GM12801 (cell line): ENCODE results near the gene DEDD.

Experiments used
- TF ChIP-seq, protein P1 (sequence below): IDR thresholded peaks from one replicate; pipeline ENCODE4 v1.5.1; 2011; ENCODE audit warnings: control low read depth; ENCODE audit not compliant: insufficient read length; ENCODE audit errors: extremely low read depth

Gene DEDD

DNA sequence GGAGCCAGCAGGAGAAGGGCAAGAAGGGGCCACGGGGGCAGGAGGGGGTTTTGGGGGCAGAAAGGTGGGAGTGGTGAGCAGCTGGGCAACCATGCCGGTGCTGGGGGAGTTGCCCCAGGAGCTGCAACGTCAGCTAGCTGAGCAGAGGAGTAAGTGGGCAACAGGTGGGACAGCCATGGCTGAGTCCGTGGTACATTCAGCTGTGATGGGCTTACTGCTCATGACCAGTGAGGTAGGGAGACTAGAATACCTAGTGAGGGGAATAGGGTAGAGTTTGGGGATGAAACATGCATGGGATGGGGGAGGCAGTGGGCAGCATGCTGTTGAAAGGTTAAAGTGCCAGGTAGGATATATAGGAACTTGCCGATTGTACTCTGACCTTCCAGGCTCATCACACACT, 29.2 kb upstream of the DEDD start:
- TF ChIP-seq, protein P1, sequence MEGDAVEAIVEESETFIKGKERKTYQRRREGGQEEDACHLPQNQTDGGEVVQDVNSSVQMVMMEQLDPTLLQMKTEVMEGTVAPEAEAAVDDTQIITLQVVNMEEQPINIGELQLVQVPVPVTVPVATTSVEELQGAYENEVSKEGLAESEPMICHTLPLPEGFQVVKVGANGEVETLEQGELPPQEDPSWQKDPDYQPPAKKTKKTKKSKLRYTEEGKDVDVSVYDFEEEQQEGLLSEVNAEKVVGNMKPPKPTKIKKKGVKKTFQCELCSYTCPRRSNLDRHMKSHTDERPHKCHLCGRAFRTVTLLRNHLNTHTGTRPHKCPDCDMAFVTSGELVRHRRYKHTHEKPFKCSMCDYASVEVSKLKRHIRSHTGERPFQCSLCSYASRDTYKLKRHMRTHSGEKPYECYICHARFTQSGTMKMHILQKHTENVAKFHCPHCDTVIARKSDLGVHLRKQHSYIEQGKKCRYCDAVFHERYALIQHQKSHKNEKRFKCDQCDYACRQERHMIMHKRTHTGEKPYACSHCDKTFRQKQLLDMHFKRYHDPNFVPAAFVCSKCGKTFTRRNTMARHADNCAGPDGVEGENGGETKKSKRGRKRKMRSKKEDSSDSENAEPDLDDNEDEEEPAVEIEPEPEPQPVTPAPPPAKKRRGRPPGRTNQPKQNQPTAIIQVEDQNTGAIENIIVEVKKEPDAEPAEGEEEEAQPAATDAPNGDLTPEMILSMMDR, result no peak

DNA sequence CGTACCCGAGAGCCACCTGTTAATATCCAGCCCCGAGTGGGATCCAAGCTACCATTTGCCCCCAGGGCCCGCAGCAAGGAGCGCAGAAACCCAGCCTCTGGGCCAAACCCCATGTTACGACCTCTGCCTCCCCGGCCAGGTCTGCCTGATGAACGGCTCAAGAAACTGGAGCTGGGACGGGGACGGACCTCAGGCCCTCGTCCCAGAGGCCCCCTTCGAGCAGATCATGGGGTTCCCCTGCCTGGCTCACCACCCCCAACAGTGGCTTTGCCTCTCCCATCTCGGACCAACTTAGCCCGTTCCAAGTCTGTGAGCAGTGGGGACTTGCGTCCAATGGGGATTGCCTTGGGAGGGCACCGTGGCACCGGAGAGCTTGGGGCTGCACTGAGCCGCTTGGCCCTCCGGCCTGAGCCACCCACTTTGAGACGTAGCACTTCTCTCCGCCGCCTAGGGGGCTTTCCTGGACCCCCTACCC, 28.2 kb upstream of the DEDD start:
- TF ChIP-seq, protein P1, result no peak

DNA sequence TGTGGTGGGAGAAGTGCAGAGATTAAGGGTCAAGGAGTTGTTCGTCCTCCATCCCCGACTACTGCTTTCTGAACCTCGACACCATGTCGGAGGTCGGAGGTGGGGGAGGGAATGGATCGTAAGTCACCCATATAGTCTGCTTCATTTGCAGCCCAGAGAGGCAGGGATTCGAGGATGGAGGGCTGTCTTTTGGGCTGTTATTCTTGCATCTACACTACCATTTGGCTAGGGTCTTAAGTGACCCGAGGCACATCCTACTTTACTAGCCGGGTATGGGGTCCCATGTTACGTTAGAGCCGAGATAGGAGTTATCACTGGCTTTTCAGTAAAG, 27.4 kb upstream of the DEDD start:
- TF ChIP-seq, protein P1, result no peak

DNA sequence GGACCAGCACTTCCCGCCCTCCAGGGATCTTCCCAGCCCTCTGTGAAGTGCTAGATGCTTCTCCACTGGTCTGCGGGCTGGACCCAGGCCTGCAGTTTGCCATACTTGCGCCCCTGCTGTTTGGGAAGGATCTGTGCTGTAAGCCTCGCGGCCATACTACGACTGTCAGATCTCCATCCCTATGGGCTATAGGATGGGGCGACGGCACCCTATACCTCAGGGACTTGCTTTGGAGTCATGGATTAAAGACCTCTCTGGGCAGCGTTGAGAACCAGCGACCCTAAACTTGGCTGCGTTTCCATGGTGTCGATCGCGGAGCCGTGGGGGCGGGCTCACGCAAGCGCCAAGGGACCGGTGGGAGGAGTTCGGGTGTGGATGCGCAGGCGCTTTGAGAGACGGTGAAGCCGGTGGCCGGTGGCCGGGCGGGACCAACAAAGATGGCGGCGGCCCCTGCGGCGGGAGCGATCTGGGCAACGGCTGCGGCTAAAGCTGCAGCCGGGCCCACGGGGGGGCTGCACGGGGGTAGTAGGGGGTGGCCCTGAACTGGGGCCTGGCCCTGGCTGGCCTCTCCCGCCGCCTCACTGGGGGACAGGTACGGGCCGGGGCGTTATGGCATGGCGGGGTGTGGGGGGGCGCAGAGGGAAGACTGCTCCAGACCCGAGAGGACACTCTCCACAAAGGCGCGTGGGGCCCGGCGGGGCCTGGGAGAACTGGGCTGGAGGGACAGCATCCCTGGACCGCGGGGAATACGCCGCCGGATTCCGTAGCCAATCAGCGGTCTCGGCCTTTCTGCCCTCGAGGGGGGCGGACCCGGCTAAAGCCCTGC, 26.8 kb upstream of the DEDD start, which contains the start of gene USP21:
Gene USP21 (plus strand): TSS at position 414 of the 826 bp plus-strand sequence. CDS start 1,141 bp downstream, outside the sequence.
- TF ChIP-seq, protein P1, result no peak

DNA sequence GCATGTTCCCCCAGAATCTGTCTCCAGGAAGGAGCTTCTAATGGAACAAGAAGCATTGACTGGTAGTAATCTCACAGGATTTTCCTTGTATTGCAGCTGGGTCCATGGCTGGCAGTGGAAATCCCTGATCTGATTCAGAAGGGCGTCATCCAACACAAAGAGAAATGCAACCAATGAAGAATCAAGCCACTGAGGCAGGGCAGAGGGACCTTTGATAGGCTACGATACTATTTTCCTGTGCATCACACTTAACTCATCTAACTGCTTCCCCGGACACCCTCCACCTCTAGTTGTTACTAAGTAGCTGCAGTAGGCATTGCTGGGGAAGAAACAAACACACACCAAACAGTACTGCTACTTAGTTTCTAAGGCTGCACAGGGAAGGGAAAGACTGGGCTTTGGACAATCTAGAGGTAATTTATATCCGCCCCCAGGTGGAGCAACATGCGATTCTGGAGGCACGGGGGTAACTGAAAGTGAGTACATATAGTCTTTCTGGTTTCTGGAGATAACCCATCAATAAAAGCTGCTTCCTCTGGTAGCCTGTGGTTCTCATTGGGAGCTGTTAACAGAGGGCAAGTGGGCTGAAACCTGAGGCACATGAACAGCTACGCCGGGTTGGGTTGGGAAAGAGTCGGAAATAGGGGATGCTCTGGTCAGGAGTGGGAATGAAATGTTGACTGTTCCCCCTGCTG, 26.0 kb upstream of the DEDD start:
- TF ChIP-seq, protein P1, result no peak

DNA sequence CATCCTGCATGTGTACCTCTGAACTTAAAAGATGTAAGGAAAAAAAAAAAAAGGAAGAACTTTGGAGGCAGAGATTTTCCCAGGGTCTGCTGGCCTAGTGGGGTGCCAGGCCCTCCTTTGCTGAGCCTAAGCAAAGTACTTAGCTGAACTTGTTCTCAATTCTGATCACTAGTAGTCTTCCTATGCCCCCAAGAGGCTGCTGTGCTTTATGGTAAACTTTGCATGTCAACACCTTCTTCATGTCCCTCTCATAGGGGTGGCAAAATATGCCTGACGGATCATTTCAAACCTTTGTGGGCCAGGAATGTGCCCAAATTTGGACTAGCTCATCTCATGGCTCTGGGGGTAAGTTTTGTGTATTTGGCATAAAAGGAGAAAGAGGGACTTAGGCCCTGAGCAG, 25.4 kb upstream of the DEDD start:
- TF ChIP-seq, protein P1, result no peak

DNA sequence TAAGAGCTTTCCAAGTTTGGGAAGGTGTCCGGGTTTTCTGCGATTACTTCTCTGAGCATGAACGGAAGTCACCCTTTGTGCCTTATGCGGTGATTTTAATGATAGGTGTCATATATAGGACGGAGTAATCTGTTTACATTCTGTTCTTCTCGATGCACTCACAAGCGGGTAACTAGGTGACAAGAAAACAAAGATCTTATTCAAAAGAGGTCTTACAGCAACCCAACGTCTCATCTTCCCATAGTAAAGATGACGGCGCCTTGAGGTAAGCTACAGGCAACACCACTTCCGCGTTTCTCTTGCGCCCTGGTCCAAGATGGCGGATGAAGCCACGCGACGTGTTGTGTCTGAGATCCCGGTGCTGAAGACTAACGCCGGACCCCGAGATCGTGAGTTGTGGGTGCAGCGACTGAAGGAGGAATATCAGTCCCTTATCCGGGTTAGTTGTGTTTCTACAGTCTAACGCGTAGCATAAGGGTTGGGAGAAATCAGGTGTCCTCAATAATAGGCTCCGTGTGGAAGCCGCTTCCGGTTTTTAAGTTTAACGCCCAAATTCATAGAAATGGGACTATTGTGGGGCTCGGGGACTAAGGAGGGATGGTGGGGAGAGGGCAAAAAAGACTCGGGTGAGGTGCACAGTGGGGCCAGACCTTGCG, 21.3 kb upstream of the DEDD start, which contains the start of gene UFC1:
Gene UFC1 (plus strand): TSS at position 297 of the 656 bp plus-strand sequence. CDS start 20 bp downstream, at position 317.
- TF ChIP-seq, protein P1, result no peak
